K562 (cell line): ENCODE results near the gene RPS8. TPM values are rescaled to one million over a fixed set of nuclear protein-coding genes. Genes with fewer than 3 reads are reported as not detected.

Experiments
- ATAC-seq: fragments of 200-7000 bp; cut with Tn5 transposase; 3 replicates; pipeline ENCODE4 v1.9.1; 2020; ENCODE audit warnings: moderate library complexity
- BruUV-seq: library from RNA; stranded (reverse); fragments of 400-500 nt; replicated peaks from 2 replicates; lab custom pipeline; 2021; lab: Mats Ljungman, UMichigan
- CTCF ChIA-PET: fragments of 300-600 bp; formaldehyde crosslinking; extraction: SDS; loops from one replicate; lab custom pipeline; 2021; ENCODE audit warnings: low intra/inter-chr PET ratio; lab: Yijun Ruan, JAX
- POLR2A ChIA-PET: fragments of 300-600, 350-650 bp; sonication (Branson Sonifier 250); formaldehyde crosslinking; extraction: SDS; loops from one replicate; lab custom pipeline; 2021; ENCODE audit warnings: antibody characterized with exemption, inconsistent platforms; lab: Yijun Ruan, JAX
- DNase-seq, 4 experiments: peaks; one replicate each; pipeline versions ENCODE4 v3.0.0 to v3.0.0-alpha.2; 2011 to 2018; ENCODE audit warnings: low spot score in 3 of 4, mixed read lengths in 3 of 4; ENCODE audit errors: extremely low read depth in 1 of 4
- FAIRE-seq: peaks from 2 replicates; lab custom pipeline; 2011; peaks lifted over from hg19 to GRCh38; lab: Jason Lieb, UNC
- H2AFZ ChIP-seq: 2 replicates; pipeline ENCODE4 v1.6.0; 2011; ENCODE audit warnings: low read depth, low read length, control low read depth, inconsistent platforms
- H3K27ac ChIP-seq: fragments of 200-600 bp; 3 replicates; pipeline ENCODE4 v1.8.0; 2011; ENCODE audit warnings: low read depth, mild to moderate bottlenecking, control low read depth, inconsistent platforms, low read length, moderate library complexity, mixed read lengths; ENCODE audit errors: extremely low read depth
- H3K27me3 ChIP-seq, 2 experiments: fragments of 300-600 bp in 1 of 2; 2 replicates in 1 of 2; 3 replicates in 1 of 2; pipeline versions ENCODE4 v1.6.0 to v1.8.0; 2011; ENCODE audit warnings: inconsistent platforms in 2 of 2, low read length in 2 of 2, mild to moderate bottlenecking in 1 of 2, mixed read lengths in 1 of 2, moderate library complexity in 1 of 2; ENCODE audit not compliant: control insufficient read depth in 2 of 2, insufficient read depth in 2 of 2
- H3K36me3 ChIP-seq: fragments of 300-600 bp; 3 replicates; pipeline ENCODE4 v1.8.0; 2011; ENCODE audit warnings: mild to moderate bottlenecking, low read length, inconsistent platforms; ENCODE audit not compliant: control insufficient read depth, insufficient read depth
- H3K4me1 ChIP-seq, 2 experiments: fragments of 200-600 bp in 1 of 2; replicated peaks in 1 of 2; 2 replicates in 1 of 2; 3 replicates in 1 of 2; pipeline versions ENCODE4 v1.5.1 to v1.8.0; 2011; ENCODE audit warnings: inconsistent platforms in 2 of 2, low read length in 2 of 2, mild to moderate bottlenecking in 1 of 2, mixed read lengths in 1 of 2, moderate library complexity in 1 of 2; ENCODE audit not compliant: control insufficient read depth in 2 of 2, insufficient read depth in 2 of 2
- H3K4me2 ChIP-seq: 2 replicates; pipeline ENCODE4 v1.6.1; 2011; ENCODE audit warnings: low read length, control low read depth, inconsistent platforms, mixed read lengths; ENCODE audit not compliant: insufficient read depth
- H3K4me3 ChIP-seq: fragments of 200-600 bp; sonication (generic), shearing (Covaris generic); 2 replicates; pipeline ENCODE4 v1.5.1; 2016; ENCODE audit warnings: control low read depth, inconsistent platforms
- H3K79me2 ChIP-seq: fragments of 200-600 bp; 3 replicates; pipeline ENCODE4 v1.8.0; 2011; ENCODE audit warnings: low read length, inconsistent platforms; ENCODE audit not compliant: control insufficient read depth, insufficient read depth
- H3K9ac ChIP-seq, 2 experiments: 2 replicates each; pipeline versions ENCODE4 v1.6.0 to v1.6.1; 2011; ENCODE audit warnings: low read depth in 2 of 2, low read length in 2 of 2, control low read depth in 1 of 2, inconsistent platforms in 1 of 2, mild to moderate bottlenecking in 1 of 2, mixed read lengths in 1 of 2; ENCODE audit not compliant: insufficient read depth in 1 of 2
- H3K9me1 ChIP-seq: one replicate; pipeline ENCODE4 v1.6.0; 2011; ENCODE audit warnings: inconsistent platforms, mild to moderate bottlenecking, low read length, moderate library complexity; ENCODE audit not compliant: control insufficient read depth, insufficient read depth
- H3K9me3 ChIP-seq: replicated peaks from 2 replicates; pipeline ENCODE4 v1.5.1; 2011; ENCODE audit warnings: low read depth, low read length, inconsistent platforms; ENCODE audit not compliant: control insufficient read depth, insufficient read depth
- H4K20me1 ChIP-seq: replicated peaks from 2 replicates; pipeline ENCODE4 v1.6.1; 2011; ENCODE audit warnings: low read length, inconsistent platforms, mixed read lengths; ENCODE audit not compliant: control insufficient read depth, insufficient read depth
- ATF6 ChIP-seq: sonication (generic); formaldehyde crosslinking; IDR thresholded peaks from 2 replicates; pipeline ENCODE4 v1.4.0; 2020; ENCODE audit warnings: mild to moderate bottlenecking, missing genetic modification reagents
- CEBPB ChIP-seq: fragments of 450-650 bp; IDR thresholded peaks from 2 replicates; pipeline ENCODE4 v1.6.1; 2016; ENCODE audit warnings: missing genetic modification characterization, missing compliant biosample characterization
- JUN ChIP-seq, 2 experiments: sonication (generic) in 1 of 2; formaldehyde crosslinking in 1 of 2; IDR thresholded peaks; 2 replicates each; pipeline versions ENCODE4 v1.6.1 to v1.8.0; 2012 to 2022; ENCODE audit warnings: borderline replicate concordance in 2 of 2, mild to moderate bottlenecking in 2 of 2, improper control_type of control experiment in 1 of 2, low read depth in 1 of 2, low read length in 1 of 2, missing genetic modification reagents in 1 of 2
- L3MBTL2 ChIP-seq: fragments of 450-650 bp; IDR thresholded peaks from 2 replicates; pipeline ENCODE4 v1.6.1; 2016; ENCODE audit warnings: mild to moderate bottlenecking, moderate library complexity
- PRPF4 ChIP-seq: fragments of 200-400 bp; formaldehyde crosslinking; IDR thresholded peaks from one replicate; pipeline ENCODE4 v1.6.1; 2017; ENCODE audit warnings: low read length, low read depth, mild to moderate bottlenecking; ENCODE audit not compliant: insufficient read depth, poor library complexity, severe bottlenecking
- RBM22 ChIP-seq: fragments of 200-400 bp; formaldehyde crosslinking; IDR thresholded peaks from 2 replicates; pipeline ENCODE4 v1.6.1; 2018; ENCODE audit warnings: low read length, low read depth; ENCODE audit not compliant: poor library complexity, severe bottlenecking
- SMARCB1 ChIP-seq: IDR thresholded peaks from 2 replicates; pipeline ENCODE4 v1.6.1; 2011; ENCODE audit warnings: improper control_type of control experiment, low read depth; ENCODE audit not compliant: insufficient read length
- SRSF7 ChIP-seq: fragments of 200-400 bp; formaldehyde crosslinking; optimal IDR thresholded peaks from 2 replicates; pipeline ENCODE3; 2017; ENCODE audit warnings: mild to moderate bottlenecking, low read depth, low read length
- ZNF316 ChIP-seq: fragments of 450-650 bp; IDR thresholded peaks from 2 replicates; pipeline ENCODE4 v1.6.1; 2016
- ZNF583 ChIP-seq: fragments of 250-450 bp; sonication (Bioruptor Pico); IDR thresholded peaks from 2 replicates; pipeline ENCODE4 v1.4.0; 2020
- whole genome bisulfite sequencing: fragments of 100-300 bp; shearing (Covaris generic); methylation state at CpG from one replicate; pipeline ENCODE4 v1.1.6; 2016; ENCODE audit warnings: low coverage, mixed read lengths; ENCODE audit not compliant: insufficient coverage; ENCODE audit errors: missing lambda C conversion rate; 5-methylcytosine and 5-hydroxymethylcytosine counted together
- in situ Hi-C: fragments of 300-500 bp; cut with MboI; formaldehyde crosslinking; loops from 4 replicates; pipeline ENCODE4 v1.15.0; 2018; ENCODE audit warnings: inconsistent platforms, mixed read lengths
- intact Hi-C: fragments of 100-400 bp; cut with micrococcal nuclease; formaldehyde crosslinking; loops from 2 replicates; pipeline ENCODE4 v1.14.2; 2022
- polyA plus RNA-seq, 8 experiments: library from polyadenylated mRNA; depleted of rRNA in 4 of 8; stranded (reverse) in 5 of 8; unstranded in 3 of 8; fragments of >200 nt; fragmentation: Nextera tagmentation in 2 of 8; fragmentation: Illumina TruSeq in 1 of 8; extraction: Ambion mirVana in 2 of 8; extraction: Trizol in 1 of 8; gene quantifications; 2 replicates each; pipeline versions ENCODE4 v1.2.1 to v1.2.3, GENCODE V29; 2011 to 2014; ENCODE audit warnings: inconsistent platforms in 1 of 8, missing spikeins in 1 of 8
- total RNA-seq, 7 experiments: library from RNA; depleted of rRNA in 6 of 7; stranded (reverse); fragments of >200 nt in 6 of 7; fragmentation: Illumina TruSeq in 2 of 7; extraction: Trizol in 2 of 7; gene quantifications; 2 replicates each; pipeline versions ENCODE4 v1.2.1 to v1.2.3, GENCODE V29; 2011 to 2021; ENCODE audit warnings: low replicate concordance in 1 of 7
- TF ChIP-seq, protein P1 (sequence below), 2 experiments: IDR thresholded peaks; 2 replicates each; pipeline ENCODE4 v1.6.1; 2012; ENCODE audit warnings: improper control_type of control experiment in 2 of 2, low read depth in 2 of 2, low read length in 2 of 2, borderline replicate concordance in 1 of 2
- TF ChIP-seq, protein P2 (sequence below): fragments of 450-650 bp; IDR thresholded peaks from 2 replicates; pipeline ENCODE4 v1.6.1; 2018; ENCODE audit not compliant: partially characterized antibody

Gene RPS8
- total and polyA plus RNA-seq, 9 of the 15 experiments (the other 6 are each of a cell fraction or from before 2014, with no cell fraction given) = 2,431 to 4,168 (median 3,109) TPM

- H3K9me1 ChIP-seq = peaks cover 5% of the 10 kb centered on the region
- BruUV-seq = no TSS peak
- ATAC-seq (no peak), FAIRE-seq (no peak), DNase-seq (no peak)
- peak overlapping the region; percentile 100 for H3K27ac ChIP-seq
- no peaks in the 10 kb centered on the region; a peak in 1 of 5 replicates for H3K27me3 ChIP-seq
- WGBS = 98% methylated on average over 41 of the region's 70 CpGs
- H3K9ac ChIP-seq = peak overlapping the region; percentile 86 to 92
- H4K20me1 ChIP-seq = no peaks in the 10 kb centered on the region
- ChIA-PET CTCF (no interaction called here), POLR2A (interaction anchor here (0.6 to 16.9 kb wide), 7 partner anchors 13 to 243 kb away, joined by 3 to 594 read pairs (median 5); no protein-coding TSS in a partner anchor)
- intact Hi-C loops = loop anchor here (10.0 kb wide), 1 partner anchor 171 kb away; no protein-coding TSS in a partner anchor
- H3K36me3 ChIP-seq = peaks cover 52% of the 10 kb centered on the region
- peaks cover 61 to 78% of the 10 kb centered on the region in 2 experiments for H3K4me1 ChIP-seq
- H3K4me3 ChIP-seq = no peak overlapping the region
- H2AFZ ChIP-seq = no peak overlapping the region; the same call in 1 of the 2 replicates
- in situ Hi-C loops = loop anchor here (10.0 kb wide), 1 partner anchor 689 kb away; the partner anchor contains the start of gene TESK2
- peaks cover 27% of the 10 kb centered on the region for H3K79me2 ChIP-seq
- H3K4me2 ChIP-seq = peak overlapping the region; percentile 80
- H3K9me3 ChIP-seq = no peaks in the 10 kb centered on the region
- TF ChIP-seq SRSF7 (peak; percentile 65), JUN (IDR thresholded peaks at IDR 0.05; ENCODE audit: borderline replicate concordance, low read depth, low read length) (no peak), JUN (CRISPR knock-in tag; IDR thresholded peaks at IDR 0.05; ENCODE audit: borderline replicate concordance) (0 out of 2 replicates have a peak, but pooled peaks have one; percentile 45), SMARCB1 (no peak), ZNF583 (CRISPR knock-in tag) (no peak), CEBPB (no peak), PRPF4 (peak; percentile 76), ZNF316 (no peak), L3MBTL2 (no peak), ATF6 (CRISPR knock-in tag) (no peak), RBM22 (peak; percentile 30)
- TF ChIP-seq, protein P1, sequence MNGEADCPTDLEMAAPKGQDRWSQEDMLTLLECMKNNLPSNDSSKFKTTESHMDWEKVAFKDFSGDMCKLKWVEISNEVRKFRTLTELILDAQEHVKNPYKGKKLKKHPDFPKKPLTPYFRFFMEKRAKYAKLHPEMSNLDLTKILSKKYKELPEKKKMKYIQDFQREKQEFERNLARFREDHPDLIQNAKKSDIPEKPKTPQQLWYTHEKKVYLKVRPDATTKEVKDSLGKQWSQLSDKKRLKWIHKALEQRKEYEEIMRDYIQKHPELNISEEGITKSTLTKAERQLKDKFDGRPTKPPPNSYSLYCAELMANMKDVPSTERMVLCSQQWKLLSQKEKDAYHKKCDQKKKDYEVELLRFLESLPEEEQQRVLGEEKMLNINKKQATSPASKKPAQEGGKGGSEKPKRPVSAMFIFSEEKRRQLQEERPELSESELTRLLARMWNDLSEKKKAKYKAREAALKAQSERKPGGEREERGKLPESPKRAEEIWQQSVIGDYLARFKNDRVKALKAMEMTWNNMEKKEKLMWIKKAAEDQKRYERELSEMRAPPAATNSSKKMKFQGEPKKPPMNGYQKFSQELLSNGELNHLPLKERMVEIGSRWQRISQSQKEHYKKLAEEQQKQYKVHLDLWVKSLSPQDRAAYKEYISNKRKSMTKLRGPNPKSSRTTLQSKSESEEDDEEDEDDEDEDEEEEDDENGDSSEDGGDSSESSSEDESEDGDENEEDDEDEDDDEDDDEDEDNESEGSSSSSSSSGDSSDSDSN (IDR thresholded peaks at IDR 0.05; ENCODE audit: borderline replicate concordance in 1 of 2, low read depth in 2 of 2, low read length in 2 of 2) = no peak
- TF ChIP-seq, protein P2, sequence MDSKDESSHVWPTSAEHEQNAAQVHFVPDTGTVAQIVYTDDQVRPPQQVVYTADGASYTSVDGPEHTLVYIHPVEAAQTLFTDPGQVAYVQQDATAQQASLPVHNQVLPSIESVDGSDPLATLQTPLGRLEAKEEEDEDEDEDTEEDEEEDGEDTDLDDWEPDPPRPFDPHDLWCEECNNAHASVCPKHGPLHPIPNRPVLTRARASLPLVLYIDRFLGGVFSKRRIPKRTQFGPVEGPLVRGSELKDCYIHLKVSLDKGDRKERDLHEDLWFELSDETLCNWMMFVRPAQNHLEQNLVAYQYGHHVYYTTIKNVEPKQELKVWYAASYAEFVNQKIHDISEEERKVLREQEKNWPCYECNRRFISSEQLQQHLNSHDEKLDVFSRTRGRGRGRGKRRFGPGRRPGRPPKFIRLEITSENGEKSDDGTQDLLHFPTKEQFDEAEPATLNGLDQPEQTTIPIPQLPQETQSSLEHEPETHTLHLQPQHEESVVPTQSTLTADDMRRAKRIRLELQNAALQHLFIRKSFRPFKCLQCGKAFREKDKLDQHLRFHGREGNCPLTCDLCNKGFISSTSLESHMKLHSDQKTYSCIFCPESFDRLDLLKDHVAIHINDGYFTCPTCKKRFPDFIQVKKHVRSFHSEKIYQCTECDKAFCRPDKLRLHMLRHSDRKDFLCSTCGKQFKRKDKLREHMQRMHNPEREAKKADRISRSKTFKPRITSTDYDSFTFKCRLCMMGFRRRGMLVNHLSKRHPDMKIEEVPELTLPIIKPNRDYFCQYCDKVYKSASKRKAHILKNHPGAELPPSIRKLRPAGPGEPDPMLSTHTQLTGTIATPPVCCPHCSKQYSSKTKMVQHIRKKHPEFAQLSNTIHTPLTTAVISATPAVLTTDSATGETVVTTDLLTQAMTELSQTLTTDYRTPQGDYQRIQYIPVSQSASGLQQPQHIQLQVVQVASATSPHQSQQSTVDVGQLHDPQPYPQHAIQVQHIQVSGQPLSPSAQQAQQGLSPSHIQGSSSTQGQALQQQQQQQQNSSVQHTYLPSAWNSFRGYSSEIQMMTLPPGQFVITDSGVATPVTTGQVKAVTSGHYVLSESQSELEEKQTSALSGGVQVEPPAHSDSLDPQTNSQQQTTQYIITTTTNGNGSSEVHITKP = no peak
Measured at GRCh38 chr1:44806025-44806703, 30.8 kb downstream of the RPS8 start.
